H9 (cell line): ENCODE results near the gene TRIM9. TPM values are rescaled to one million over a fixed set of nuclear protein-coding genes. Genes with fewer than 3 reads are reported as not detected.

Experiments used
- DNase-seq: peaks from one replicate; pipeline ENCODE4 v3.0.0-alpha.2; 2017
- H2AFZ ChIP-seq: one replicate; pipeline ENCODE4 v1.6.1; 2013; ENCODE audit warnings: mild to moderate bottlenecking, low read length, control low read depth, moderate library complexity
- H2AK5ac ChIP-seq: 2 replicates; pipeline ENCODE4 v1.6.1; 2013; ENCODE audit warnings: low read length, control low read depth, mixed read lengths; ENCODE audit not compliant: insufficient read length
- H2BK120ac ChIP-seq: one replicate; pipeline ENCODE4 v1.6.1; 2013; ENCODE audit warnings: low read depth, mild to moderate bottlenecking, low read length, control low read depth, inconsistent platforms; ENCODE audit not compliant: poor library complexity, severe bottlenecking
- H2BK12ac ChIP-seq: 2 replicates; pipeline ENCODE4 v1.6.1; 2013; ENCODE audit warnings: low read length, control low read depth, mixed read lengths, low read depth; ENCODE audit not compliant: insufficient read length
- H2BK15ac ChIP-seq: 2 replicates; pipeline ENCODE4 v1.6.1; 2013; ENCODE audit warnings: low read depth, low read length, control low read depth
- H2BK20ac ChIP-seq: one replicate; pipeline ENCODE4 v1.6.1; 2013; ENCODE audit warnings: low read depth, mild to moderate bottlenecking, low read length, control low read depth, inconsistent platforms; ENCODE audit not compliant: poor library complexity, severe bottlenecking
- H2BK5ac ChIP-seq: 2 replicates; pipeline ENCODE4 v1.6.1; 2013; ENCODE audit warnings: low read length, control low read depth, mixed read lengths; ENCODE audit not compliant: insufficient read length
- H3K14ac ChIP-seq: 2 replicates; pipeline ENCODE4 v1.6.1; 2013; ENCODE audit warnings: low read length, control low read depth; ENCODE audit not compliant: insufficient read depth
- H3K18ac ChIP-seq: 2 replicates; pipeline ENCODE4 v1.6.1; 2013; ENCODE audit warnings: low read depth, mild to moderate bottlenecking, mixed read lengths, low read length, control low read depth; ENCODE audit not compliant: insufficient read length
- H3K23ac ChIP-seq: 2 replicates; pipeline ENCODE4 v1.6.1; 2013; ENCODE audit warnings: low read length, control low read depth, mixed read lengths, low read depth; ENCODE audit not compliant: insufficient read length
- H3K23me2 ChIP-seq: 2 replicates; pipeline ENCODE4 v1.6.1; 2013; ENCODE audit warnings: low read depth, mild to moderate bottlenecking, mixed read lengths, low read length, control low read depth; ENCODE audit not compliant: insufficient read length, poor library complexity, severe bottlenecking
- H3K27ac ChIP-seq: 2 replicates; pipeline ENCODE4 v1.5.1; 2013; ENCODE audit warnings: low read length, control low read depth, mixed read lengths, low read depth; ENCODE audit not compliant: insufficient read length
- H3K27me3 ChIP-seq: 2 replicates; pipeline ENCODE4 v1.6.1; 2013; ENCODE audit warnings: low read length, control low read depth, inconsistent platforms; ENCODE audit not compliant: insufficient read depth
- H3K4ac ChIP-seq: 2 replicates; pipeline ENCODE4 v1.6.1; 2013; ENCODE audit warnings: low read depth, mild to moderate bottlenecking, control low read depth, inconsistent platforms, low read length, moderate library complexity
- H3K4me1 ChIP-seq: 2 replicates; pipeline ENCODE4 v1.6.1; 2013; ENCODE audit warnings: low read length, control low read depth, inconsistent platforms; ENCODE audit not compliant: insufficient read depth
- H3K4me2 ChIP-seq: 2 replicates; pipeline ENCODE4 v1.6.1; 2013; ENCODE audit warnings: low read length, control low read depth, mixed read lengths; ENCODE audit not compliant: insufficient read length, insufficient read depth
- H3K56ac ChIP-seq: 2 replicates; pipeline ENCODE4 v1.6.1; 2013; ENCODE audit warnings: low read depth, mild to moderate bottlenecking, mixed read lengths, low read length, control low read depth; ENCODE audit not compliant: insufficient read length
- H3K79me1 ChIP-seq: 2 replicates; pipeline ENCODE4 v1.6.1; 2013; ENCODE audit warnings: low read depth, mild to moderate bottlenecking, moderate library complexity, low read length, control low read depth, inconsistent platforms; ENCODE audit not compliant: insufficient read depth, poor library complexity, severe bottlenecking
- H3K79me2 ChIP-seq: 2 replicates; pipeline ENCODE4 v1.6.1; 2013; ENCODE audit warnings: low read length, control low read depth, inconsistent platforms; ENCODE audit not compliant: insufficient read depth
- H3K9ac ChIP-seq: 2 replicates; pipeline ENCODE4 v1.6.1; 2013; ENCODE audit warnings: low read length, control low read depth, mixed read lengths; ENCODE audit not compliant: insufficient read length; ENCODE audit errors: extremely low read depth
- H3K9me3 ChIP-seq: one replicate; pipeline ENCODE4 v1.6.1; 2013; ENCODE audit warnings: low read depth, low read length, inconsistent platforms; ENCODE audit not compliant: control insufficient read depth
- H3T11ph ChIP-seq: one replicate; pipeline ENCODE4 v1.6.1; 2013; ENCODE audit warnings: mild to moderate bottlenecking, low read length, control low read depth, inconsistent platforms
- H4K20me1 ChIP-seq: one replicate; pipeline ENCODE4 v1.6.1; 2013; ENCODE audit not compliant: control insufficient read depth, insufficient read length, insufficient read depth
- H4K5ac ChIP-seq: 2 replicates; pipeline ENCODE4 v1.6.1; 2013; ENCODE audit warnings: low read depth, mild to moderate bottlenecking, mixed read lengths, low read length, control low read depth; ENCODE audit not compliant: insufficient read length
- H4K8ac ChIP-seq: replicated peaks from 2 replicates; pipeline ENCODE4 v1.6.1; 2013; ENCODE audit warnings: low read length, control low read depth, mixed read lengths, low read depth; ENCODE audit not compliant: insufficient read length
- H4K91ac ChIP-seq: 2 replicates; pipeline ENCODE4 v1.6.1; 2013; ENCODE audit warnings: low read depth, mild to moderate bottlenecking, moderate library complexity, mixed read lengths, low read length, control low read depth; ENCODE audit not compliant: insufficient read length
- H3K27ac Mint-ChIP-seq, 3 experiments: 2 replicates in 2 of 3; 3 replicates in 1 of 3; pipeline ENCODE4 v1.8.0; 2020 to 2021; ENCODE audit warnings: mixed read lengths in 3 of 3, mild to moderate bottlenecking in 1 of 3, moderate library complexity in 1 of 3
- H3K27me3 Mint-ChIP-seq: 2 replicates; pipeline ENCODE4 v1.8.0; 2021; ENCODE audit warnings: low read depth, mild to moderate bottlenecking, moderate library complexity, mixed read lengths
- H3K36me3 Mint-ChIP-seq, 3 experiments: 2 replicates in 2 of 3; 3 replicates in 1 of 3; pipeline ENCODE4 v1.8.0; 2020 to 2021; ENCODE audit warnings: low read depth in 3 of 3, mixed read lengths in 3 of 3; ENCODE audit not compliant: insufficient read depth in 1 of 3
- H3K4me1 Mint-ChIP-seq, 2 experiments: 2 replicates each; pipeline ENCODE4 v1.8.0; 2020; ENCODE audit warnings: mixed read lengths in 2 of 2
- H3K4me3 Mint-ChIP-seq, 2 experiments: 2 replicates in 1 of 2; 3 replicates in 1 of 2; pipeline ENCODE4 v1.8.0; 2020 to 2021; ENCODE audit warnings: mild to moderate bottlenecking in 2 of 2, mixed read lengths in 2 of 2, moderate library complexity in 1 of 2
- H3K9me3 Mint-ChIP-seq, 2 experiments: 2 replicates in 1 of 2; 3 replicates in 1 of 2; pipeline ENCODE4 v1.8.0; 2020; ENCODE audit warnings: mild to moderate bottlenecking in 2 of 2, mixed read lengths in 2 of 2, moderate library complexity in 1 of 2
- CTCF ChIP-seq: fragments of 200-600 bp; sonication (generic); conservative IDR thresholded peaks from 3 replicates; pipeline ENCODE4 v1.8.0; 2021; ENCODE audit warnings: antibody characterized with exemption, mild to moderate bottlenecking
- WGBS: extraction: QIAGEN DNeasy Blood & Tissue Kit; methylation state at CpG from one replicate; pipeline ENCODE4 v1.1.7; 2013; ENCODE audit warnings: missing lambda C conversion rate, low lambda C conversion rate, mixed read lengths; ENCODE audit not compliant: insufficient read length; ENCODE audit errors: extremely low coverage; 5-methylcytosine and 5-hydroxymethylcytosine counted together
- total RNA-seq: library from RNA; stranded (reverse); gene quantifications from 2 replicates; pipeline ENCODE4 v1.2.1, GENCODE V29; 2021

The TRIM9 gene
- total RNA-seq, 1 experiment from 2014 or later = 0.98 TPM

- H2BK15ac ChIP-seq = no peak overlapping the region
- H3K27me3 Mint-ChIP-seq = no peaks in the 10 kb centered on the region
- no peak overlapping the region for H3K18ac ChIP-seq
- no peaks in the 10 kb centered on the region for H3K79me2 ChIP-seq
- H3K4me3 Mint-ChIP-seq = no peak overlapping the region
- no peak overlapping the region for H3K27ac Mint-ChIP-seq
- no peak overlapping the region for H2BK5ac ChIP-seq
- H3K79me1 ChIP-seq = no peaks in the 10 kb centered on the region
- H3K27me3 ChIP-seq = no peaks in the 10 kb centered on the region
- H3K9me3 ChIP-seq = no peaks in the 10 kb centered on the region
- no peak overlapping the region for H4K5ac ChIP-seq
- no peaks in the 10 kb centered on the region for H3K4me1 ChIP-seq
- H2AK5ac ChIP-seq = no peak overlapping the region
- H3K9me3 Mint-ChIP-seq = peaks cover 23 to 24% of the 10 kb centered on the region in 2 experiments
- no peak overlapping the region for H2AFZ ChIP-seq
- H3K56ac ChIP-seq = no peak overlapping the region
- no peaks in the 10 kb centered on the region for H4K20me1 ChIP-seq
- no peak overlapping the region for H3K4ac ChIP-seq
- no peaks in the 10 kb centered on the region for H3K23me2 ChIP-seq
- no peak overlapping the region for H3T11ph ChIP-seq
- H3K36me3 Mint-ChIP-seq = peaks cover 5 to 29% (median 7%) of the 10 kb centered on the region in 3 experiments; a peak in 6 of 7 replicates
- peaks cover 28 to 29% of the 10 kb centered on the region in 2 experiments for H3K4me1 Mint-ChIP-seq
- H3K23ac ChIP-seq = no peak overlapping the region
- H2BK20ac ChIP-seq = no peak overlapping the region
- H2BK12ac ChIP-seq = no peak overlapping the region
- H2BK120ac ChIP-seq = no peak overlapping the region
- no peak overlapping the region for H3K14ac ChIP-seq
- H4K91ac ChIP-seq = no peak overlapping the region
- no peak for DNase-seq
- no peak overlapping the region for H3K4me2 ChIP-seq
- H4K8ac ChIP-seq = no peak overlapping the region
- H3K9ac ChIP-seq = no peak overlapping the region
- TF ChIP-seq CTCF = no peak
- no peak overlapping the region for H3K27ac ChIP-seq
- WGBS = no CpG with 5 or more reads among the region's 5 CpGs
Measured at GRCh38 chr14:51140338-51140737, 45.4 kb upstream of the TRIM9 start.
